AG09319 (cell line): ENCODE data around the gene CASP8.

Experiments used
- DNase-seq: peaks from one replicate; pipeline ENCODE4 v3.0.0-alpha.2; 2010; ENCODE audit warnings: low read depth; ENCODE audit errors: extremely low read depth
- TF ChIP-seq, protein P1 (sequence below): IDR thresholded peaks from 2 replicates; pipeline ENCODE4 v1.5.1; 2011; ENCODE audit warnings: low read depth, mild to moderate bottlenecking, inconsistent platforms, low read length, moderate library complexity

CASP8 gene

DNA sequence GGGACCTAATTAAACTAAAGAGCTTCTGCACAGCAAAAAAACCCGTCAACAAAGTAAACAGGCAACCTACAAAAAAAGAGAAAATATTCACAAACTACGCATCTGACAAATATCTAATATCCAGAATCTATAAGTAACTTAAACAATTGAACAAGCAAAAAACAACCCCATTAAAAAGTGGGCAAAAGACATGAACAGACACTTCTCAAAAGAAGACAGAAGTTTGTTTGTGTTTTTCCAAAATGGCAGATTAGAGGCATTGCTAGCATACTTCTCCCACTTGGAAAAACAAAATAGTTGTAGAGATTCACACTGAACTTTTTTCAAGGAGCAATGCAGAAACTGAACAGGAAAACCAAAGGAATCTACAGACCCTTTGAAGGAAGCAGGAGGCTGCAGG is 59.2 kb downstream of the CASP8 start:
- TF ChIP-seq, protein P1, sequence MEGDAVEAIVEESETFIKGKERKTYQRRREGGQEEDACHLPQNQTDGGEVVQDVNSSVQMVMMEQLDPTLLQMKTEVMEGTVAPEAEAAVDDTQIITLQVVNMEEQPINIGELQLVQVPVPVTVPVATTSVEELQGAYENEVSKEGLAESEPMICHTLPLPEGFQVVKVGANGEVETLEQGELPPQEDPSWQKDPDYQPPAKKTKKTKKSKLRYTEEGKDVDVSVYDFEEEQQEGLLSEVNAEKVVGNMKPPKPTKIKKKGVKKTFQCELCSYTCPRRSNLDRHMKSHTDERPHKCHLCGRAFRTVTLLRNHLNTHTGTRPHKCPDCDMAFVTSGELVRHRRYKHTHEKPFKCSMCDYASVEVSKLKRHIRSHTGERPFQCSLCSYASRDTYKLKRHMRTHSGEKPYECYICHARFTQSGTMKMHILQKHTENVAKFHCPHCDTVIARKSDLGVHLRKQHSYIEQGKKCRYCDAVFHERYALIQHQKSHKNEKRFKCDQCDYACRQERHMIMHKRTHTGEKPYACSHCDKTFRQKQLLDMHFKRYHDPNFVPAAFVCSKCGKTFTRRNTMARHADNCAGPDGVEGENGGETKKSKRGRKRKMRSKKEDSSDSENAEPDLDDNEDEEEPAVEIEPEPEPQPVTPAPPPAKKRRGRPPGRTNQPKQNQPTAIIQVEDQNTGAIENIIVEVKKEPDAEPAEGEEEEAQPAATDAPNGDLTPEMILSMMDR: no peak
- no peak for DNase-seq

DNA sequence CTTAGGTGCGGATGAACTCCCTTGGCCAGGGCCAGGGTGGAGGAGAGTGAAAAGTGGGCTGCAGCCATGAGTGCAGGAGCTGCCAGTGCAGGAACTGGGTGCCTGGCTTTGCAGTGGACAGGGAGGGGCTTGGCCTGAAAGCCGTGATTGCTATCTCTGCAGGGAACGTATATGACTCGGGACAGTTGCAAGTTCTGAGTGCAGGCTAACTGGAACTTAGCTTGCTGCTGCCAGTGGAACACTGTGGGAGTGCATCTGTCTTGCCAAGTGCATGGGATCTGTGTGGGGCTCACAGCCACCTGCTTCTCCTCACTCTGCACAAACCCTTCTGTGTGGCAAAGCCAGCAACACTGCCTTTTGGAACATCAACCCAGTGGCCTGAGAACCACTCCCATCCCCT is 59.9 kb downstream of the CASP8 start:
- no peak for DNase-seq
- TF ChIP-seq, protein P1: no peak

DNA sequence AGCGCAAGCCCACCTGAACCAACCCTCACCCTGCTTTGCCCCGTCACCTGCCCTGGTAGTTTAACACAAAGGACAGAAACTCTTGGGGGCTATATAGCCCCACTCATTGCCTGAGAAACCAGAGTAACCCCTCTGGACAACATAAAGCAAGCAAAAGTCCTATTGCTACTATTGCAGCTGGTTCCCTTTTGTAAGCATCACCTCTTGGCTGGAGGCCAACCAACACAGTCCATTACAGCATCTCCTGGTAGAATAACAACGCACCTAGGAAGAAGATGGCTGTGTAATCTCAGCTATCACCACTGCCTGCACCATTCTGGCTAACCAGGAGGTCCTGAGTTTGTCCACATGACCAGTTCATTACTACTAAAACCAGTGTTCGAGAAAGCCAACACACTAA is 60.4 kb downstream of the CASP8 start:
- TF ChIP-seq, protein P1: no peak
- no peak for DNase-seq

DNA sequence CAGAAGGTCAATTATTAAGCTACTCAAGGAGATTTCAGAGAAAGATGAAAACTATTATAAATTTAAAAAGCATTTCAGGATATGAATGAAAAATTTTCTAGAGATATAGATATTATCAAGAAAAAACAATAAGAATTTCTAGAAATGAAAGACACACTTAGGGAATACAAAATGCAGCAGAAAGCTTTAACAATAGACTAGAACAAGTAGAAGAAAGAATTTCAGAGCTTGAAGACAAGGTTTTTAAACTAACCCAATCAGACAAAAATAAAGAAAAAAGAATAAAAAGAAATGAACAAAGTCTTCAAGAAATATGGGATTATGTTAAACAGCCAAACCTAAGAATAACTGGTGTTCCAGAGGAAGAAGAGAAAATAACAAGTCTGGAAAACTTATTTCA is 62.4 kb downstream of the CASP8 start:
- TF ChIP-seq, protein P1: no peak
- DNase-seq: no peak

DNA sequence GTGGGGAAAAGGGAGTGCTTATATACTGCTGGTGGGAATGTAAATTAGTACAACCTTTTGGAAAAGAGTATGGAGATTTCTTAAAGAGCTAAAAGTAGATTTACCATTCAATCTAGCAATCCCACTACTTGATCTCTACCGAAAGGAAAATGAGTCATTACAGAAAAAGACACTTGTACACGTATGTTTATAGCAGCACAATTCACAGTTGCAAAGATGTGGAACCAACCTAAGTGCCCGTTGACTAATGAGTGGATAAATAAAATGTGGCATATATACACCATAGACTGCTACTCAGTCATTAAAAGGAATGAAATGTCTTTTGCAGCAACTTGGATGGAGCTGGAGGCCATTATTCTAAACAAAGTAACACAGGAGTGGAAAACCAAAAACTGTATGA is 67.3 kb downstream of the CASP8 start:
- TF ChIP-seq, protein P1: no peak
- no peak for DNase-seq

DNA sequence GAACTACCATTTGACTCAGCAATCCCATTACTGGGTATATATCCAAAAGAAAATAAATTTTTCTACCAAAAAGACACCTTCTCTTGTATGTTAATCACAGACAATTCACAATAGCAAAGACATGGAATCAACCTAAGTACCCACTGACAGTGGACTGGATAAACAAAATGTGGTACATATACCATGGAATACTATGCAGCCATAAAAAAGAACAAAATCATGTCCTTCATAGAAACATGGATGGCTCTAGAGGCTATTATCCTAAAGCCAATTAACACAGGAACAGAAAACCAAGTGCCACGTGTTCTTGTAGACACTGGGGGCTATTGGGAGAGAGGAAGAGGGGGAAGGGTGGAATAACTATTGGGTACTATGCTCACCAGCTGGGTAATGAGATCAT is 69.1 kb downstream of the CASP8 start:
- TF ChIP-seq, protein P1: no peak
- no peak for DNase-seq
